Measurements from ENCODE around the gene SNRNP48.

Gene SNRNP48

DNA sequence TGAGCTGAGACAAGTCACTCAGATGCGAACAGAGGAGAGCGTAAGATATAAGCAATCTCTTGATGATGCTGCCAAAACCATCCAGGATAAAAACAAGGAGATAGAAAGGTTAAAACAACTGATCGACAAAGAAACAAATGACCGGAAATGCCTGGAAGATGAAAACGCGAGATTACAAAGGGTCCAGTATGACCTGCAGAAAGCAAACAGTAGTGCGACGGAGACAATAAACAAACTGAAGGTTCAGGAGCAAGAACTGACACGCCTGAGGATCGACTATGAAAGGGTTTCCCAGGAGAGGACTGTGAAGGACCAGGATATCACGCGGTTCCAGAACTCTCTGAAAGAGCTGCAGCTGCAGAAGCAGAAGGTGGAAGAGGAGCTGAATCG is 9.5 kb upstream of the SNRNP48 start:
- Histone ChIP-seq H3K27me3 (ENCODE audit: low read depth, low read length) (no peaks in the 10 kb centered on the region), H3K9me3 (ENCODE audit: control insufficient read depth in 1 of 2, low read length in 2 of 2) (no peaks in the 10 kb centered on the region), H3K27ac (ENCODE audit: low read length) (no peak overlapping the region), H3K4me1 (ENCODE audit: control insufficient read depth in 1 of 2, insufficient read depth in 2 of 2, low read length in 2 of 2) (no peaks in the 10 kb centered on the region), H3K4me3 (ENCODE audit: low read depth in 1 of 2, low read length in 2 of 2) (no peak overlapping the region), H3K36me3 (ENCODE audit: control insufficient read depth in 1 of 2, insufficient read depth in 2 of 2, low read length in 2 of 2) (peaks cover 0 to 4% of the 10 kb centered on the region in 2 donors)

DNA sequence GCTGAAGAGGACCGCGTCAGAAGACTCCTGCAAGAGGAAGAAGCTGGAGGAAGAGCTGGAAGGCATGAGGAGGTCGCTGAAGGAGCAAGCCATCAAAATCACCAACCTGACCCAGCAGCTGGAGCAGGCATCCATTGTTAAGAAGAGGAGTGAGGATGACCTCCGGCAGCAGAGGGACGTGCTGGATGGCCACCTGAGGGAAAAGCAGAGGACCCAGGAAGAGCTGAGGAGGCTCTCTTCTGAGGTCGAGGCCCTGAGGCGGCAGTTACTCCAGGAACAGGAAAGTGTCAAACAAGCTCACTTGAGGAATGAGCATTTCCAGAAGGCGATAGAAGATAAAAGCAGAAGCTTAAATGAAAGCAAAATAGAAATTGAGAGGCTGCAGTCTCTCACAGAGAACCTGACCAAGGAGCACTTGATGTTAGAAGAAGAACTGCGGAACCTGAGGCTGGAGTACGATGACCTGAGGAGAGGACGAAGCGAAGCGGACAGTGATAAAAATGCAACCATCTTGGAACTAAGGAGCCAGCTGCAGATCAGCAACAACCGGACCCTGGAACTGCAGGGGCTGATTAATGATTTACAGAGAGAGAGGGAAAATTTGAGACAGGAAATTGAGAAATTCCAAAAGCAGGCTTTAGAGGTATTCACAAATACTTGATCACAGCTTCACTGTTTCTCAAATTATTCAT is 8.9 kb upstream of the SNRNP48 start:
- H3K9me3 ChIP-seq (ENCODE audit: control insufficient read depth in 1 of 2, low read length in 2 of 2) = no peaks in the 10 kb centered on the region
- no peak overlapping the region for H3K4me3 ChIP-seq (ENCODE audit: low read depth in 1 of 2, low read length in 2 of 2)
- H3K4me1 ChIP-seq (ENCODE audit: control insufficient read depth in 1 of 2, insufficient read depth in 2 of 2, low read length in 2 of 2) = no peaks in the 10 kb centered on the region
- H3K36me3 ChIP-seq (ENCODE audit: control insufficient read depth in 1 of 2, insufficient read depth in 2 of 2, low read length in 2 of 2) = peaks cover 0 to 4% of the 10 kb centered on the region in 2 donors
- no peak overlapping the region for H3K27ac ChIP-seq (ENCODE audit: low read length)
- no peaks in the 10 kb centered on the region for H3K27me3 ChIP-seq (ENCODE audit: low read depth, low read length)

DNA sequence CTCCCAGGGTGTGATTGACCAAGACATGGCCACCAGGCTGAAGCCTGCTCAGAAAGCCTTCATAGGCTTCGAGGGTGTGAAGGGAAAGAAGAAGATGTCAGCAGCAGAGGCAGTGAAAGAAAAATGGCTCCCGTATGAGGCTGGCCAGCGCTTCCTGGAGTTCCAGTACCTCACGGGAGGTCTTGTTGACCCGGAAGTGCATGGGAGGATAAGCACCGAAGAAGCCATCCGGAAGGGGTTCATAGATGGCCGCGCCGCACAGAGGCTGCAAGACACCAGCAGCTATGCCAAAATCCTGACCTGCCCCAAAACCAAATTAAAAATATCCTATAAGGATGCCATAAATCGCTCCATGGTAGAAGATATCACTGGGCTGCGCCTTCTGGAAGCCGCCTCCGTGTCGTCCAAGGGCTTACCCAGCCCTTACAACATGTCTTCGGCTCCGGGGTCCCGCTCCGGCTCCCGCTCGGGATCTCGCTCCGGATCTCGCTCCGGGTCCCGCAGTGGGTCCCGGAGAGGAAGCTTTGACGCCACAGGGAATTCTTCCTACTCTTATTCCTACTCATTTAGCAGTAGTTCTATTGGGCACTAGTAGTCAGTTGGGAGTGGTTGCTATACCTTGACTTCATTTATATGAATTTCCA is 4.6 kb upstream of the SNRNP48 start:
- H3K4me1 ChIP-seq (ENCODE audit: control insufficient read depth in 1 of 2, insufficient read depth in 2 of 2, low read length in 2 of 2) = peaks cover 0 to 11% of the 10 kb centered on the region in 2 donors
- no peaks in the 10 kb centered on the region for H3K9me3 ChIP-seq (ENCODE audit: control insufficient read depth in 1 of 2, low read length in 2 of 2)
- no peaks in the 10 kb centered on the region for H3K27me3 ChIP-seq (ENCODE audit: low read depth, low read length)
- H3K27ac ChIP-seq (ENCODE audit: low read length) = no peak overlapping the region
- peaks cover 0 to 4% of the 10 kb centered on the region in 2 donors for H3K36me3 ChIP-seq (ENCODE audit: control insufficient read depth in 1 of 2, insufficient read depth in 2 of 2, low read length in 2 of 2)
- no peak overlapping the region for H3K4me3 ChIP-seq (ENCODE audit: low read depth in 1 of 2, low read length in 2 of 2)

DNA sequence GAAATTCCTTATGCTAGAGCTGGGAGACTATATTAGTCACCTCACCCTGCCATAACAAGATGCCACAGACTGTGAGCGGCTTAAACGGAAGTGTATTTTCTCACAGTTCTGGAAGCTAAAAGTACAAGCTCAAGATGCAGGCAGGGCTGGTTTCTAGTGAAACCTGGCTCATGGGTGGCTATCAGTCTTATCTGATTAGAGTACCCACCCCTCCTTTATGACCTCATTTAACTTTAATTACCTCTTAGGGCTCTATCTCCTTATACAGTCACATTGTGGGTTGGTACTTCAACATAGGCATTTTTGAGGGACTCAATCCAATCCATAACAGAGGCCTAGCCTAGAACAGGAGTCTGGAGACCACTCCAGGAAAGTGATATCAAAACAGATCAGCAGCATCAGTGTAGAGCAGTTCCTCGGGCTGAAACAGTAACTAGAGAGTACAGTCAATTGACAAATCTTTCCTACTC is 2.3 kb upstream of the SNRNP48 start:
- peak overlapping the region; percentile 46 for H3K27ac ChIP-seq (ENCODE audit: low read length)
- no peak overlapping the region for H3K4me3 ChIP-seq (ENCODE audit: low read depth in 1 of 2, low read length in 2 of 2)
- no peaks in the 10 kb centered on the region for H3K27me3 ChIP-seq (ENCODE audit: low read depth, low read length)
- H3K9me3 ChIP-seq (ENCODE audit: control insufficient read depth in 1 of 2, low read length in 2 of 2) = no peaks in the 10 kb centered on the region
- H3K4me1 ChIP-seq (ENCODE audit: control insufficient read depth in 1 of 2, insufficient read depth in 2 of 2, low read length in 2 of 2) = peaks cover 0 to 31% of the 10 kb centered on the region in 2 donors
- H3K36me3 ChIP-seq (ENCODE audit: control insufficient read depth in 1 of 2, insufficient read depth in 2 of 2, low read length in 2 of 2) = peaks cover 0 to 4% of the 10 kb centered on the region in 2 donors

DNA sequence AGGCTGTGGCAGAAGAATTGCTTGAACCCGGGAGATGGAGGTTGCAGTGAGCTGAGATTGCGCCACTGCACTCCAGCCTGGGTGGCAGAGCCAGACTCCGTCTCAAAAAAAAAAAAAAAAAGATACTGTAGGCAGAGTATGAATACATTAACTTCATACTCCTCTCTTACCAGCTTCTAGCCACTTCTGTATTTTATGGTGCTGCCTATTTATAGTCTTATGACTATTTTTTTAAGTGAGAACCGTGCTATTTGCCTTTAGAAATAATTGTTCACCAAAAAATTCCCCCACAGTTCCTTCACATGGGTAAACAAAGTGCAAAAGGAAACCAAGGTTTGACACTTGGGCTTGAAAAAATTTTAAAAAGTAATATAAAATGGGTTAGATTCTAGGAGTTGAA is 1.5 kb upstream of the SNRNP48 start:
- no peak overlapping the region for H3K4me3 ChIP-seq (ENCODE audit: low read depth in 1 of 2, low read length in 2 of 2)
- H3K9me3 ChIP-seq (ENCODE audit: control insufficient read depth in 1 of 2, low read length in 2 of 2) = no peaks in the 10 kb centered on the region
- H3K27me3 ChIP-seq (ENCODE audit: low read depth, low read length) = no peaks in the 10 kb centered on the region
- H3K36me3 ChIP-seq (ENCODE audit: control insufficient read depth in 1 of 2, insufficient read depth in 2 of 2, low read length in 2 of 2) = peaks cover 0 to 4% of the 10 kb centered on the region in 2 donors
- H3K4me1 ChIP-seq (ENCODE audit: control insufficient read depth in 1 of 2, insufficient read depth in 2 of 2, low read length in 2 of 2) = peaks cover 0 to 35% of the 10 kb centered on the region in 2 donors
- H3K27ac ChIP-seq (ENCODE audit: low read length) = no peak overlapping the region

DNA sequence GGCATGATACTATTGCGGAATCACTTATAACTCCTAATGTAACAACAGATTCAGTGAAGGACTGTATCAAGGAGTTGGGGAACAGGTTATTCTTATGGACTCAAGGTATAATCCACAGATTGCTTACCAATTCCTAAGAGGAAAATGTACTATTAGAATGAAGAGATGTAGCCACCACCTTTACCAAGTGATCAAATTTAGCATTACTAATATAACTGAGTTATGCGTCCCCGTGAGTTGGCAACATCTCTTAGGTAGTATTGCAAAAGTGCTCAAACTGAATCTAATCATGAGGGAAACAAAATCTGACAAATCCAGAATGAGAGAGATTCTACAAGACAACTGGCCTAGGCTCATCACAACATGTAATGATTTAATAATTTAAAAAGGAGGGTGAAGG is 777 bp upstream of the SNRNP48 start:
- peaks cover 0 to 35% of the 10 kb centered on the region in 2 donors for H3K4me1 ChIP-seq (ENCODE audit: control insufficient read depth in 1 of 2, insufficient read depth in 2 of 2, low read length in 2 of 2)
- no peaks in the 10 kb centered on the region for H3K9me3 ChIP-seq (ENCODE audit: control insufficient read depth in 1 of 2, low read length in 2 of 2)
- H3K27me3 ChIP-seq (ENCODE audit: low read depth, low read length) = no peaks in the 10 kb centered on the region
- no peak overlapping the region for H3K27ac ChIP-seq (ENCODE audit: low read length)
- peaks cover 2 to 6% of the 10 kb centered on the region in 2 donors for H3K36me3 ChIP-seq (ENCODE audit: control insufficient read depth in 1 of 2, insufficient read depth in 2 of 2, low read length in 2 of 2)
- peak overlapping the region; percentile 68 to 91 for H3K4me3 ChIP-seq (ENCODE audit: low read depth in 1 of 2, low read length in 2 of 2)

DNA sequence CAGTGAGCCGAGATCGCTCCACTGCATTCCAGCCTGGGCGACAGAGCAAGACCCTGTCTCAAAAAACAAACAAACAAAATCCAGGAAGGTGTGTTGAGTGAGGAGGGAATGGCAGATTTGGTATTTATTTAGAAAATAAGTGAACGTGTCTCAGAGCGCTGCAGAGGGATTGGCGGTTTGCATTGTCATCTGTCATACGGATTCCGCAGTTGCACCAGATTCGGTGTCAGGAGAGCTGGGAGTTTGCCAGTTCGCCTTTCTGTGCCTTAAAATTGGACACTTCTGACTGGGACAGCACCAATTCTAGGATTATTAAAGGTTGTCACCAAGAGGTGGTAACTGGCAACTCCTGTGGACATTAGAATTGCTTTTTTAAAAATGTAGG is 912 bp downstream of the SNRNP48 start:
- Histone ChIP-seq H3K27me3 (ENCODE audit: low read depth, low read length) (no peaks in the 10 kb centered on the region), H3K9me3 (ENCODE audit: control insufficient read depth in 1 of 2, low read length in 2 of 2) (no peaks in the 10 kb centered on the region), H3K27ac (ENCODE audit: low read length) (no peak overlapping the region), H3K4me3 (ENCODE audit: low read depth in 1 of 2, low read length in 2 of 2) (peak overlapping the region; percentile 68 to 91), H3K36me3 (ENCODE audit: control insufficient read depth in 1 of 2, insufficient read depth in 2 of 2, low read length in 2 of 2) (peaks cover 8 to 14% of the 10 kb centered on the region in 2 donors), H3K4me1 (ENCODE audit: control insufficient read depth in 1 of 2, insufficient read depth in 2 of 2, low read length in 2 of 2) (peaks cover 0 to 35% of the 10 kb centered on the region in 2 donors)

DNA sequence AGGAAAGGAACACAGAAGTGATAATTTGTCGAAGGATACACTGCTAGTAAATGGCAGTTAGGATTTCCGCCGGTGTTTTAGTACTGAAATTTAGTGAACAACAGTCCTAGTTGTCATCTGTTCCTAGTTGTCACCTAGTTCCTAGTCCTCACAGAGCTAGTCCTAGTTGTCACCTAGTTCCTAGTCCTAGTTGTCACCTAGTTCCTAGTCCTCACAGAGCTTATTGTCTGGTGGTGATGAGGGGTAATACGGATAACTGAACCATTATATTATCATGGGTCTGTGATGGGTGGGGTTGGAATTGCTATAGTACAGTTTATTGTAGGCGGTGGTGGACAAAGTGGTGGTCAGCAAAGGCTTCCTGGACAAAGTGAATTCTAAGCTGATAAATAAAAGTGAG is 1.8 kb downstream of the SNRNP48 start:
- peaks cover 13 to 14% of the 10 kb centered on the region in 2 donors for H3K36me3 ChIP-seq (ENCODE audit: control insufficient read depth in 1 of 2, insufficient read depth in 2 of 2, low read length in 2 of 2)
- peak overlapping the region; percentile 68 to 91 for H3K4me3 ChIP-seq (ENCODE audit: low read depth in 1 of 2, low read length in 2 of 2)

DNA sequence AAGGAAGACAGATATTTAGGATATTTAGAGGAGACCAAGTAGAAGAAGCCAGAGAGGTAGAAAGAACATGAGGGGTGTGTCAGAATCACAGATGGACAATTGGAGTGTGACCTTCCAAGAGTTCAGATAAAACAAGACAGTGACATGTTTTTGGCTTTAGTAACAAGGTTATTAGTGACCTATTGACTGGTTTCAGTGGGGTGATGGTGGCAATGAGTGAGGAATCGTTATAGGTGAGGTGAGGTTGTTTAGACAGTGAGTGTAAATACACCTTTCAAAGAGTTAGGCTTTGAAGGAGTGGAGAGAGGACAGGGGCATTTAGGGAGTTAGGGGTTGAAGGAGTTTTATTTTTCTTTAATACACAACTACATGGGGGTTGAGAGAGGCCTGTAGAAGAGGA is 3.2 kb downstream of the SNRNP48 start:
- Histone ChIP-seq H3K4me3 (ENCODE audit: low read depth in 1 of 2, low read length in 2 of 2) (no peak overlapping the region), H3K27ac (ENCODE audit: low read length) (no peak overlapping the region), H3K27me3 (ENCODE audit: low read depth, low read length) (no peaks in the 10 kb centered on the region), H3K4me1 (ENCODE audit: control insufficient read depth in 1 of 2, insufficient read depth in 2 of 2, low read length in 2 of 2) (peaks cover 0 to 35% of the 10 kb centered on the region in 2 donors), H3K9me3 (ENCODE audit: control insufficient read depth in 1 of 2, low read length in 2 of 2) (no peaks in the 10 kb centered on the region), H3K36me3 (ENCODE audit: control insufficient read depth in 1 of 2, insufficient read depth in 2 of 2, low read length in 2 of 2) (peaks cover 19% of the 10 kb centered on the region in 2 donors)

More for the DNA sequence above, 1.8 kb downstream of the SNRNP48 start:
- Histone ChIP-seq H3K9me3 (ENCODE audit: control insufficient read depth in 1 of 2, low read length in 2 of 2) (no peaks in the 10 kb centered on the region), H3K27ac (ENCODE audit: low read length) (no peak overlapping the region), H3K27me3 (ENCODE audit: low read depth, low read length) (no peaks in the 10 kb centered on the region), H3K4me1 (ENCODE audit: control insufficient read depth in 1 of 2, insufficient read depth in 2 of 2, low read length in 2 of 2) (peaks cover 0 to 35% of the 10 kb centered on the region in 2 donors)

DNA sequence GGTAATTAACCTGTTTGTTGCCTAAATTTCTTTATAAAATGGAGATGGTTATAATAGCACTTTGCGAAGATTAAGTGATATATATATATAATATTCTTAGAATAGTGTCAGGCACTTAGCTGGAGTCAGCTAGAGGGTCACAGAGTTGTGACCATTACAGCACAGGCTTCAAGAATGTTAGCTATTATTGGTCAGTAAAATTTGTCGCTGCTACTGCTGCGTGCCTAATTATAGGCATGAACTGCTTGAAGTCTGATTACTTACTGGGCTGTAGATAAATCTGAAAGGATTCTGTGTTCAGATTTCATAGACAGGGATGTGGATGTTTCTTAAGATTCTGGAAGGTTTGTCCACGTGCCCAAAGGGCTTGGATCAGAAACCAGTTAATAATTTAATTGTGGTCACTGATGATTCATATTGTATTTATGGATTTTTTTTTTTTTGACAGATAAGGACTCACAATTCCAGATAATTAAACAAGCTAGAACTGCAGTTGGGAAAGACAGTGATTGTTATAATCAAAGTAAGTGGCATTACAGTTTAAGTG is 4.7 kb downstream of the SNRNP48 start:
- H3K4me1 ChIP-seq (ENCODE audit: control insufficient read depth in 1 of 2, insufficient read depth in 2 of 2, low read length in 2 of 2) = peaks cover 0 to 25% of the 10 kb centered on the region in 2 donors
- H3K4me3 ChIP-seq (ENCODE audit: low read depth in 1 of 2, low read length in 2 of 2) = no peak overlapping the region
- no peaks in the 10 kb centered on the region for H3K9me3 ChIP-seq (ENCODE audit: control insufficient read depth in 1 of 2, low read length in 2 of 2)
- no peaks in the 10 kb centered on the region for H3K27me3 ChIP-seq (ENCODE audit: low read depth, low read length)
- H3K36me3 ChIP-seq (ENCODE audit: control insufficient read depth in 1 of 2, insufficient read depth in 2 of 2, low read length in 2 of 2) = peaks cover 19 to 20% of the 10 kb centered on the region in 2 donors
- no peak overlapping the region for H3K27ac ChIP-seq (ENCODE audit: low read length)

DNA sequence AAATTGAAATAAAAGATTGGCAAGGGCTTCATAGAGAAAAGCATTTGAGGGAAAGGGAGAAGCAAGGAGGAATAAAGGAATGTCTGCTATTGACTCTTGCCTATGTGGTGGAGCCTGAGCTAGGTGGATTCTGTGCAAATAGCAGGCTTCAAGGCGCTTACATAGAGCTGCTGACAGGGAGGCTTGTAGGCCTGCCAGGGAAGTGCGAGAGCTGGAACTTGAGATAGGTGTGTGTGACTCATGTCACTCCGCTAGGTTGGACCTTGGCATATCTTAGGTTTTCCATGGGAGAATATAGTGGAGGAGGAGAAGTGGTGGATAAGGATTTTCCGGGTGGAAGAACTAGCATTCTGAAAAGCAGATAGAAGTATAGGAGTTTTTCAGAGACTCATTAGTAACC is 14.0 kb downstream of the SNRNP48 start:
- H3K9me3 ChIP-seq (ENCODE audit: control insufficient read depth in 1 of 2, low read length in 2 of 2) = no peaks in the 10 kb centered on the region
- H3K36me3 ChIP-seq (ENCODE audit: control insufficient read depth in 1 of 2, insufficient read depth in 2 of 2, low read length in 2 of 2) = peaks cover 59 to 72% of the 10 kb centered on the region in 2 donors
- no peak overlapping the region for H3K27ac ChIP-seq (ENCODE audit: low read length)
- H3K4me3 ChIP-seq (ENCODE audit: low read depth in 1 of 2, low read length in 2 of 2) = no peak overlapping the region
- H3K4me1 ChIP-seq (ENCODE audit: control insufficient read depth in 1 of 2, insufficient read depth in 2 of 2, low read length in 2 of 2) = no peaks in the 10 kb centered on the region
- H3K27me3 ChIP-seq (ENCODE audit: low read depth, low read length) = no peaks in the 10 kb centered on the region

Data from muscle layer of duodenum (tissue), 2 donors.